HL-60 (cell line): Measurements from ENCODE around the gene LIX1.

Source experiments
- CTCF ChIP-seq: IDR thresholded peaks from one replicate; pipeline ENCODE4 v1.5.1; 2011; ENCODE audit warnings: low read length, control low read depth, inconsistent platforms; ENCODE audit not compliant: insufficient read depth
- GABPA ChIP-seq: IDR thresholded peaks from 2 replicates; pipeline ENCODE4 v1.6.1; 2012; ENCODE audit warnings: low read depth
- POLR2AphosphoS5 ChIP-seq: IDR thresholded peaks from 2 replicates; pipeline ENCODE4 v1.6.1; 2012; ENCODE audit warnings: low read depth
- REST ChIP-seq: IDR thresholded peaks from 2 replicates; pipeline ENCODE4 v1.6.1; 2012; ENCODE audit warnings: low read depth; ENCODE audit not compliant: insufficient replicate concordance
- SPI1 ChIP-seq: IDR thresholded peaks from 2 replicates; pipeline ENCODE4 v1.6.1; 2012; ENCODE audit warnings: low read depth, mild to moderate bottlenecking, borderline replicate concordance

GRCh38 chr5:97094579-97095317 is 47.7 kb downstream of the LIX1 start:
- TF ChIP-seq CTCF (no peak), POLR2AphosphoS5 (no peak), REST (no peak), GABPA (no peak), SPI1 (no peak)
